Type B pancreatic cell (in vitro differentiated cells): ENCODE results near the gene GTF2IRD1. TPM values are rescaled to one million over a fixed set of nuclear protein-coding genes. Genes with fewer than 3 reads are reported as not detected.
"Not testable (repeated sequence)": the region's sequence is repeated elsewhere in the genome, so short reads cannot be mapped to it uniquely, and the experiment has no call there.

Source experiments
- DNase-seq: peaks from one replicate; pipeline ENCODE4 v3.0.0; 2021; ENCODE audit warnings: mixed read lengths; ENCODE audit not compliant: unreplicated experiment; ENCODE audit errors: extremely low spot score
- H3K27ac Mint-ChIP-seq: 2 replicates; pipeline ENCODE4 v1.8.0; 2021; ENCODE audit warnings: mild to moderate bottlenecking, mixed read lengths
- H3K27me3 Mint-ChIP-seq: 2 replicates; pipeline ENCODE4 v1.8.0; 2021; ENCODE audit warnings: mixed read lengths
- H3K36me3 Mint-ChIP-seq: 2 replicates; pipeline ENCODE4 v1.8.0; 2021; ENCODE audit warnings: mixed read lengths
- H3K4me1 Mint-ChIP-seq: one replicate; pipeline ENCODE4 v1.8.0; 2021; ENCODE audit warnings: mixed read lengths; ENCODE audit not compliant: unreplicated experiment
- H3K4me3 Mint-ChIP-seq: 2 replicates; pipeline ENCODE4 v1.8.0; 2021; ENCODE audit warnings: mild to moderate bottlenecking, mixed read lengths
- H3K9me3 Mint-ChIP-seq: 2 replicates; pipeline ENCODE4 v1.8.0; 2021; ENCODE audit warnings: mixed read lengths
- total RNA-seq: library from RNA; stranded (reverse); gene quantifications from 2 replicates; pipeline ENCODE4 v1.2.1, GENCODE V29; 2021; ENCODE audit warnings: low replicate concordance
- TF ChIP-seq, protein P1 (sequence below): fragments of 200-600 bp; sonication (generic); conservative IDR thresholded peaks from 2 replicates; pipeline ENCODE4 v1.5.0; 2021; ENCODE audit warnings: antibody characterized with exemption, mild to moderate bottlenecking

Gene GTF2IRD1
- total RNA-seq, 1 donor from 2014 or later: 47.9 TPM

DNA sequence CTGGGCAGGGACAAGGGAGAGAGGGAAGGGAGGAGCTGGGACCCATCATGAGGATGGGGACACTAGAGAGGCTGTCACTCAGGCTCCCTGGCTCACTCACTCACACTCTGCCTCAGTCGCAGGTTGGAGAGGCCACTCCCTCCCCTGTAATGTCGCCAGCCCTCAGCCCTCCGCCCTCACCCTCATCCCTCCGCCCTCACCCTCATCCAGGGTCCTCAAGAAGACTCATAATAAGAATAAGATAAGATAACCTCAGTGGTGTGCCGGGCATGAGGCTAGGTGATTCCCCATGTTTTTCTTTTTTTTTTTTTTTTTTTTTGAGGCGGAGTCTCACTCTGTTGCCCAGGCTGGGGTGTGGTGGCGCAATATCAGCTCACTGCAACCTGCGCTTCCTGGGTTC, 92.2 kb downstream of the GTF2IRD1 start:
- peaks cover 9% of the 10 kb centered on the region for H3K4me1 Mint-ChIP-seq
- H3K27me3 Mint-ChIP-seq: no peaks in the 10 kb centered on the region
- no peak for DNase-seq
- no peak overlapping the region for H3K4me3 Mint-ChIP-seq
- TF ChIP-seq, protein P1, sequence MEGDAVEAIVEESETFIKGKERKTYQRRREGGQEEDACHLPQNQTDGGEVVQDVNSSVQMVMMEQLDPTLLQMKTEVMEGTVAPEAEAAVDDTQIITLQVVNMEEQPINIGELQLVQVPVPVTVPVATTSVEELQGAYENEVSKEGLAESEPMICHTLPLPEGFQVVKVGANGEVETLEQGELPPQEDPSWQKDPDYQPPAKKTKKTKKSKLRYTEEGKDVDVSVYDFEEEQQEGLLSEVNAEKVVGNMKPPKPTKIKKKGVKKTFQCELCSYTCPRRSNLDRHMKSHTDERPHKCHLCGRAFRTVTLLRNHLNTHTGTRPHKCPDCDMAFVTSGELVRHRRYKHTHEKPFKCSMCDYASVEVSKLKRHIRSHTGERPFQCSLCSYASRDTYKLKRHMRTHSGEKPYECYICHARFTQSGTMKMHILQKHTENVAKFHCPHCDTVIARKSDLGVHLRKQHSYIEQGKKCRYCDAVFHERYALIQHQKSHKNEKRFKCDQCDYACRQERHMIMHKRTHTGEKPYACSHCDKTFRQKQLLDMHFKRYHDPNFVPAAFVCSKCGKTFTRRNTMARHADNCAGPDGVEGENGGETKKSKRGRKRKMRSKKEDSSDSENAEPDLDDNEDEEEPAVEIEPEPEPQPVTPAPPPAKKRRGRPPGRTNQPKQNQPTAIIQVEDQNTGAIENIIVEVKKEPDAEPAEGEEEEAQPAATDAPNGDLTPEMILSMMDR: no peak
- H3K9me3 Mint-ChIP-seq: no peaks in the 10 kb centered on the region
- H3K36me3 Mint-ChIP-seq: peaks cover 19% of the 10 kb centered on the region
- H3K27ac Mint-ChIP-seq: no peak overlapping the region

DNA sequence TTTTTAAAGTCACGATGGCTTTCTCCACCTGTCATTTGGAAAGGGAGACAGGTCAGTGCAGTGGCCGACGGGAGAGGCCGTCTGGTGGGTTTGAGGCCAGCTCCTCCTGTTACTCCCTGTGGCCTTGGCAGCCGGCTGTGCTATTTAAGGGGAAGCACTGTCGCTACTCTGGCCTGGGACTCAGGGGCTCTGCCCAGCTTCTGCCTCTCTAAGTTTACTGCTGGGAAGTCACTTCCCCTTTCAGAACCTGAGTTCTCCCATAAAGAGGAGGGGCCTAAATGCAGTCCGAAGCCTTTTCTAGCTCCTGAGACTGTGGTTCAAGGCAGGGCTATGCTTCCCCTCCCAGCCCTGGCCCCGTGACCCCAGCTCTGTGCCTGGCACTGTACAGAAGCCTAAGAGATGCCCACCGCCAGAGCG, 99.9 kb downstream of the GTF2IRD1 start:
- not testable (repeated sequence) for H3K4me1 Mint-ChIP-seq, H3K27me3 Mint-ChIP-seq, H3K27ac Mint-ChIP-seq, H3K36me3 Mint-ChIP-seq, DNase-seq, H3K9me3 Mint-ChIP-seq, H3K4me3 Mint-ChIP-seq

- Mint-ChIP-seq H3K27ac (no peak overlapping the region), H3K4me1 (no peaks in the 10 kb centered on the region), H3K9me3 (no peaks in the 10 kb centered on the region), H3K36me3 (peaks cover 6% of the 10 kb centered on the region), H3K27me3 (no peaks in the 10 kb centered on the region), H3K4me3 (no peak overlapping the region)
- no peak for DNase-seq
- TF ChIP-seq, protein P1: no peak
Observed at GRCh38 chr7:74554178-74554577, 100.5 kb downstream of the GTF2IRD1 start.

DNA sequence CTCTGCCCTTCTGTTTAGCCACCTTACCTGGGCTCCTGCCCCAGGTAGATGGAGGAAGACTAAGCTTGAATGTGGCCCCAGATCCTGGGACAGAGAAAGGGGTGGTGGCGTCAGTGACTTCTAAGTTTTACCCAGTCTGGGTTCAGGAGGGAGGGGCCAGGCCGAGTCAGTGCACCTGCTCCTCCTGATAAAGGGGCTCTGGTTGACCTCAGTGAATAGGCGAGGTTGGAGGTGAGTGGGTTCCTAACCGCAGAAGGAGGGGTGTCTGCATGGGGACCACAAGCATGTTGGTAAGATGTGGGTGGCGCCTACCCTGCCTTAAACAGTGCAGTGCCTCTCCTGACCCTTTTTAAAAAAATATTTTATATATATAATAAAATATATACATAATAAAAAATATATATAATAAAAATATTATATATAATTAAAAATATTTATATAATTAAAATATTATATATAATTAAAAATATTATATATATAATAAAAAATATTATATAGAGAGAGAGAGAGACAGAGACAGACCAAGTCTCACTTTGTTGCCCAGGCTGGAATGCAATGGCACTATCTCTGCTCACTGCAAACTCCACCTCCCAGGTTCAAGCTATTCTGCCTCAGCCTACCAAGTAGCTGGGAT, 106.5 kb downstream of the GTF2IRD1 start:
- Mint-ChIP-seq H3K27ac (no peak overlapping the region), H3K4me1 (no peaks in the 10 kb centered on the region), H3K27me3 (no peaks in the 10 kb centered on the region), H3K36me3 (peaks cover 6% of the 10 kb centered on the region), H3K4me3 (no peak overlapping the region), H3K9me3 (no peaks in the 10 kb centered on the region)
- TF ChIP-seq, protein P1: no peak
- no peak for DNase-seq

- Mint-ChIP-seq H3K9me3 (no peaks in the 10 kb centered on the region), H3K4me1 (no peaks in the 10 kb centered on the region), H3K27ac (no peak overlapping the region), H3K36me3 (peaks cover 9% of the 10 kb centered on the region), H3K27me3 (no peaks in the 10 kb centered on the region), H3K4me3 (no peak overlapping the region)
- TF ChIP-seq, protein P1: no peak
- DNase-seq: no peak
Observed at GRCh38 chr7:74561898-74562613, 108.3 kb downstream of the GTF2IRD1 start.

DNA sequence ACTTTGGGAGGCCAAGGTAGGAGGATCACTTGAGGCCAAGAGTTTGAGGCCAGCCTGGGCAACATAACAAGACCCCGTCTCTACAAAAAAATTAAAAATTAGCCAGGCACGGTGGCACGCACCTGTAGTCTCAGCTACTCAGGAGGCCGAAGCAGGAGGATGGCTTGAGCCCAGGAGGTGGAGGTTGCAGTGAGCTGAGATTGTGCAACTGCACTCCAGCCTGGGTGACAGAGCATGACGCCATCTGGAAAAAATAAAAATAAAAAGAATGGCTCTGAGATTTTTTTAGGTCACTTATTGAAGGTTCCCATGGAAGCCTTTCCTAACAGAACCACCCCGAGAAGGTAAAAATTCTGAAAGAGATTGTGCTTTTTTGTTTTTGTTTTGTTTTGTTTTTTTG, 109.9 kb downstream of the GTF2IRD1 start:
- H3K27me3 Mint-ChIP-seq, H3K9me3 Mint-ChIP-seq, H3K27ac Mint-ChIP-seq, H3K4me1 Mint-ChIP-seq, DNase-seq, H3K36me3 Mint-ChIP-seq, H3K4me3 Mint-ChIP-seq: not testable (repeated sequence)
